Activated naive CD4-positive, alpha-beta T cell treated with anti-CD3 and anti-CD28 coated beads, Interleukin-2, amount 50 U/mL, for 16 hours (primary cell): Measurements from ENCODE around the gene ARL8B.
"Not testable (repeated sequence)": the region's sequence is repeated elsewhere in the genome, so short reads cannot be mapped to it uniquely, and the experiment has no call there.

Experiments used
- DNase-seq: peaks from one replicate; pipeline ENCODE4 v3.0.0-alpha.2; 2020

The ARL8B gene

DNA sequence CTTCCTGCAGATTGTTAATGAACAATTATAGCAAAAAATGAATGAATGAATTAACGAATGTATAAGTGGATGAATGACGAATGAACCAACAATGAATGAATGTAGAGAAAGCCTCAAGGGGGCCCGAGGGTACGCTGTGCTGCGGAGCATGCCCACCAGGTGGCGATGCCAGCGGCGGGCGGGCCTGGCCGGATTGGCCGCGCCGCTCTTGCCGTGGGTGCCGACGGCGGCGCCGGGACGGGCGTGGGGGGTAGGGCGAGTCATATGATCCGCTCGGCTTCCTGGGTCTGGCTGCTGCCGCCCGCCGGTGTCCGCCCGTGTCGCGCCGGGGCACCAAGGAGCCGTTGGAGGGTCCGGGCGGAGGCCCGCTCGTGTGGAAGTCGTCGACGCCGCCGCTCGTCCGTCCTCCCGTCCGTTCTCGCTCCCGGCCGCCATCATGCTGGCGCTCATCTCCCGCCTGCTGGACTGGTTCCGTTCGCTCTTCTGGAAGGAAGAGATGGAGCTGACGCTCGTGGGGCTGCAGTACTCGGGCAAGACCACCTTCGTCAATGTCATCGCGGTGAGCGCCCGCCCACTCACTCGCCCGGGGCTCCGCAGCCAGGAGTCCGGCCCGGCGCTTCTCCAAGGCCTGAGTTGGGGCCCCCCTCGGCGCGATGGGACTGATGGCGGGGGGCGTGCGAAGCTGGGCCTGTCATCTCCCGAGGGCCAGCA is at the start of gene ARL8B:
TSS of gene ARL8B (plus strand) at position 263 of the 711 bp plus-strand sequence. CDS start at position 437, 174 bp downstream.
- peak; percentile 93 for DNase-seq

- no peak for DNase-seq
Measured at GRCh38 chr3:5073374-5074085, 48.6 kb upstream of the ARL8B start.

- DNase-seq = no peak
Measured at GRCh38 chr3:5078151-5078550, 43.9 kb upstream of the ARL8B start.

GRCh38 chr3:5079761-5080160 is 42.3 kb upstream of the ARL8B start:
- DNase-seq = no peak

- DNase-seq = no peak
Measured at GRCh38 chr3:5080779-5081550, 41.1 kb upstream of the ARL8B start.

GRCh38 chr3:5081973-5082788 is 39.9 kb upstream of the ARL8B start:
- DNase-seq = not testable (repeated sequence)

- DNase-seq = no peak
Measured at GRCh38 chr3:5082789-5083115, 39.3 kb upstream of the ARL8B start.

- no peak for DNase-seq
Measured at GRCh38 chr3:5084224-5084623, 37.9 kb upstream of the ARL8B start.

DNA sequence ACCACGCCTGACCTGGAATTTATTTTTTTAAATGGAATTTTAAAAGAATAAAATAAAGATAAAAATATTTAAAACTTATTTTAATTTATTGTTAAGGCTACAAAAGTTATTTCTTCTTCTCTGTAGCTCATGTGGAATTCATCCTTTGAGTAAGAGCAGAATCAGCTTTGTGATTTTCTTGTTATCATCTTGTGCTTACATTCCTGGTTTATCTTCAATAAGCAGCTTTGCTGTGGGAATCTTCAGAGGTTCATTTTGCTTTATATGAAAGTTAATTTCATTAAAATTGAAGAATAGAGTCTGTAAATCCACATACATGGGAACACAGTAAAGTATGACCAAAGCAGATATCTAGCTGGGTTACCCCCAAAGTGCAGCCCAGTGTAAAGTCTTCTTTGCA is 35.4 kb upstream of the ARL8B start:
- no peak for DNase-seq

- DNase-seq = no peak
Measured at GRCh38 chr3:5087209-5087608, 34.9 kb upstream of the ARL8B start.

- DNase-seq = no peak
Measured at GRCh38 chr3:5090197-5090596, 31.9 kb upstream of the ARL8B start.

- DNase-seq = no peak
Measured at GRCh38 chr3:5092018-5092417, 30.1 kb upstream of the ARL8B start.

- DNase-seq = no peak
Measured at GRCh38 chr3:5093731-5094130, 28.4 kb upstream of the ARL8B start.

DNA sequence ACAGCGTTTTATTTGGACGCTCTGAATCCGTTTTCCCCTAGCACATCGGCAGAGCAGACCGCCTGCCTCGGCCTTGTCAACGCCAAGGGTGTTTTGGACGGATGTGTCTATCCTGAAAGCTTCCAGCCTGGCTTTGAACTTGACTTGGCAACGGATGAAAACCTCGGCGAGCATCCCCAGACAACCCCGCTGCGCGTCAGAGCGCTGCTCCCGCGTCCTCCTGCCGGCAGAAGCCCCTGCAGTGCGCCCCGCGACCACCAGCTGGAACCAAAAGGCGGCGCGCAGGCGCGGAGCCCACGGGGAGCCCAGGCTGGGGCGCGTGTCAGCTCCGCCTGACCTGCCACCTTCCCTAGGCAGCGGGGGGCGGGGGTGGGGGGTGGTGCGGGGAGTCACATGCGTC is 26.2 kb upstream of the ARL8B start:
- peak; percentile 21 for DNase-seq

DNA sequence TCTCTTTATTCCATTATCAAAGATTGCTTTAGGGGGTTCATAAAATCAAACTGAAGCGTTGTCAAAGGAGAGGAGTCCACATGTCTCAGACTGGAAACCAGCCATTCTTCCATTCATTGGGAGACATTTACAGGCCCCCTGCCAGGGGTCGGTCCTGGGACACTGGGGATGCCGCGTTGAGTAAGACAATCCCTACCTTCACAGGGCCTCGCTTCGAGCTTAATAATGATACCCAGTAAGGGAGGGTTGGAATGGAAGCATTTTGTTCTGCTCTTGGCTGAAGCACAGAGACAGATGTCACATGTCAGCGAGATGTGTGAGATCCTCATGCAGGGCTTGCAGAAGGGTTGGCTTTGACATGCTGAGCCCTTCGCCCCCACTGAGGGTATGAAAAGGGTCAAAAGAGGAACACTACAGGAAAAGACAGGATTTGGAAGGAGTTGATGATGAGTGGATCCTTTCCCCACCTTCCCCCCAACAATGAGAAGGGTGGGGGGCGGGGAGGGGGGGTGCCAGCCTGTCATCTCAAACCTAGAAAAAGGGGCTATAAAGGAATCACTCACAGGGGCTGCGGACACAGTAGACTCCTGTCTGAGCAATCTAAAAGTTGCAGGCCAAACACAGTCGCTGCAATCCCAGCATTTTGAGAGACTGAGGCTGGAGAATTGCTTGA is 25.6 kb upstream of the ARL8B start:
- DNase-seq = no peak

GRCh38 chr3:5098346-5098745 is 23.7 kb upstream of the ARL8B start:
- DNase-seq = no peak

DNA sequence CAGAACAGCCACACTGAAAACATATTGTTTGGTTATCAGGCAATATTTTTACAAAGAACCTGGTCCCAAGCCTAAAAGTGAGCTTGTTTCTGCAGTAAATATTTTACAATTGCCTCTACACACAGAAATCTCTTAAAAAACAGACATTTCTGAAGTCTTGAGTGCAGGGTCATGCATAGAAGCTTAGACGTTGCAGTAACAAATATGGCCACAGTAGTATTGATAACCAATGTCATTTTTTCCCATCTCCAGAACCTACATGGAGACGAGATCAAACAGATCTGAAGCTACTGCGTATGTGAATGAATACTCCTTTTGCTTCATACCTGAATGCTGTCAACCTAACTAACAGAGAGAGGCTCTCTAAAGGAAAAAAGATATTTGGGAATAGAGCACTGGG is 19.6 kb upstream of the ARL8B start:
- DNase-seq = no peak

DNA sequence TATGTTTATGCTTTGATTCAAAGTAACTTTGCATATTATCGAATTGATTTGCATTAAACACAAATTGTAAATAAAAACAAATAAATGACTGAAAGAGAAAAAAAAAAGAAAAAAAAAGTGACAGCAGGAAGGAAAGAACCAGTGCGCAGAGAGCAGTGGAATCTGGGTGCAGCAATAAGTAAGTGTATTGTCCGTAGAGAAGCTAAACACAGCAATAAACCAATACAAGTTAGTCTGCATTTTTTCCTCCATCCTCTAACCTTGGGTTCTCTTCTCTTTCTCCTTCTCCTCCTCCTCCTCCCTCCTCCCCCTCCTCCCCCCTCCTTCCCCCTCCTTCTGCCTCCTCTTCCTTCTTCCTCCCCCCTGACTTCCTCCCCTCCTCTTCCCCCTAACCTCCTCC is 18.3 kb upstream of the ARL8B start:
- no peak for DNase-seq

- no peak for DNase-seq
Measured at GRCh38 chr3:5105050-5105449, 17.0 kb upstream of the ARL8B start.

DNA sequence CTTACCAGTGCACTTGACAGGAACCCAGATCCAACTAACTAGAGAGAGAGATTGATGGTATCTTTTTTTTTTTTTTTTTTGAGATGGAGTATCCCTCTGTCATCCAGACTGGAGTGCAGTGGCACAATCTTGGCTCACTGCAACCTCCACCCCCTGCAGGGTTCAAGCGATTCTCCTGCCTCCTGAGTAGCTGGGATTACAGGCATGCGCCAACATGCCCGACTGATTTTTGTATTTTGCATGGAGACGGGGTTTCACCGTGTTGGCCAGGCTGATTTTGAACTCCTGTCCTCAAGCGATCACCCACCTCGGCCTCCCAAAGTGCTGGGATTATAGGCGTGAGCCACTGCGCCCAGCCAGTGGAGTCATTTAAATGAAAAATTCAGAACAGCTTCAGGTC is 15.7 kb upstream of the ARL8B start:
- DNase-seq = not testable (repeated sequence)

- not testable (repeated sequence) for DNase-seq
Measured at GRCh38 chr3:5106933-5107334, 15.2 kb upstream of the ARL8B start.

DNA sequence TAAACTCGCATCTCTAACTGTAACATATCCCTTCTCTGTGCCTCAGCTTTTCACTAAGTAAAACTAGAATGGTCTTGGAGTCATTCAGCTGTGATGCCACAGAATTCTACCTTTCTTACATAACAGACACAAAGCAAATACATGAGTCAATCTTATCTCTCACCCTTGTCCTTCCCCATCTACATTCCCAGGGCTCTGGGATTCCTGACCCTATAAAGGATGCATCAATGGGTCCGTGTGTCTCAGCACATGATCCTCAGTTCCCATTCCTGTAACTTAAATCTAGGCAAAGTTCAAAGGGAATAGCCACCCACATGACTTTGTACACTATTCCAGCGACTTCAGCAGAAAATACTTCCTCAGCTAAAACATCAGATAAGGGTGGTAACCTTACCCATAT is 11.8 kb upstream of the ARL8B start:
- no peak for DNase-seq

DNA sequence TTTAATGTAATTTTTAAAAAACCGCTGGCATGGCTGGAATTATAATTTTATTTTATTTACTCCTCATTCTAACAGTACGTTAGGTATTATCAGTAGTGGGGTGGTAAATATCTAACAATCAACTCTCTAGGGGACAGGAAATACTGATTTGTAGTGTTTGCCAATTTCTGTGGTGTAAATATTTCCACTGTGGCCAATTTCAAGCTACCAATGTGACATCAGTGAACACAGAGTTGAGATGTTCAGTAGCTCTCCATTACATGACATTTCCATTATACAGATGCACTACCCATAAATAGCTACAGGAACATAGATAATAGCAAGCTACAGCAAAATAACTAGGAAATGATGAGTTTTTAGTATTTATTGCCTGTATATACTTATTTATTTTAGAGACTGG is 10.0 kb upstream of the ARL8B start:
- no peak for DNase-seq
